ENCODE measurements around the gene CYB561. TPM values are rescaled to one million over a fixed set of nuclear protein-coding genes. Genes with fewer than 3 reads are reported as not detected.

Gene CYB561
- total RNA-seq, 1 donor from 2014 or later, result 49.9 TPM

- no peak overlapping the region for H3K27ac ChIP-seq
- no peak for ATAC-seq
- no peaks in the 10 kb centered on the region for H3K9me3 ChIP-seq
- H3K4me1 ChIP-seq, result peaks cover 12% of the 10 kb centered on the region
- no peak for TF ChIP-seq CTCF (IDR thresholded peaks at IDR 0.05)
- no peak for DNase-seq
- H3K36me3 ChIP-seq, result peaks cover 4% of the 10 kb centered on the region
- intact Hi-C loops (cut with DNase I), result no loop called here
- no peaks in the 10 kb centered on the region for H3K27me3 ChIP-seq (ENCODE audit: low read depth)
- no peak overlapping the region for H3K4me3 ChIP-seq
Observed at GRCh38 chr17:63492940-63493339, 46.8 kb upstream of the CYB561 start.

- intact Hi-C loops (cut with DNase I), result no loop called here
- Histone ChIP-seq H3K4me1 (peaks cover 12% of the 10 kb centered on the region), H3K36me3 (peaks cover 4% of the 10 kb centered on the region), H3K27ac (no peak overlapping the region), H3K9me3 (no peaks in the 10 kb centered on the region), H3K4me3 (no peak overlapping the region), H3K27me3 (ENCODE audit: low read depth) (no peaks in the 10 kb centered on the region)
- no peak for ATAC-seq
- no peak for DNase-seq
- TF ChIP-seq CTCF (IDR thresholded peaks at IDR 0.05), result no peak
Observed at GRCh38 chr17:63491977-63492618, 46.0 kb upstream of the CYB561 start.

- peaks cover 4% of the 10 kb centered on the region for H3K36me3 ChIP-seq
- intact Hi-C loops (cut with DNase I), result no loop called here
- no peaks in the 10 kb centered on the region for H3K9me3 ChIP-seq
- DNase-seq, result no peak
- H3K4me1 ChIP-seq, result peaks cover 9% of the 10 kb centered on the region
- no peak for ATAC-seq
- H3K4me3 ChIP-seq, result no peak overlapping the region
- no peaks in the 10 kb centered on the region for H3K27me3 ChIP-seq (ENCODE audit: low read depth)
- H3K27ac ChIP-seq, result no peak overlapping the region
- no peak for TF ChIP-seq CTCF (IDR thresholded peaks at IDR 0.05)
Observed at GRCh38 chr17:63491413-63491812, 45.3 kb upstream of the CYB561 start.

GRCh38 chr17:63490858-63491400 is 44.8 kb upstream of the CYB561 start:
- Histone ChIP-seq H3K36me3 (peaks cover 4% of the 10 kb centered on the region), H3K27ac (no peak overlapping the region), H3K9me3 (no peaks in the 10 kb centered on the region), H3K4me1 (peaks cover 4% of the 10 kb centered on the region), H3K4me3 (no peak overlapping the region), H3K27me3 (ENCODE audit: low read depth) (no peaks in the 10 kb centered on the region)
- intact Hi-C loops (cut with DNase I), result no loop called here
- DNase-seq (no peak), ATAC-seq (no peak)
- no peak for TF ChIP-seq CTCF (IDR thresholded peaks at IDR 0.05)

GRCh38 chr17:63490329-63490728 is 44.2 kb upstream of the CYB561 start:
- no peaks in the 10 kb centered on the region for H3K9me3 ChIP-seq
- H3K27me3 ChIP-seq (ENCODE audit: low read depth), result no peaks in the 10 kb centered on the region
- DNase-seq (no peak), ATAC-seq (no peak)
- peaks cover 4% of the 10 kb centered on the region for H3K36me3 ChIP-seq
- H3K27ac ChIP-seq, result no peak overlapping the region
- intact Hi-C loops (cut with DNase I), result no loop called here
- H3K4me3 ChIP-seq, result no peak overlapping the region
- TF ChIP-seq CTCF (IDR thresholded peaks at IDR 0.05), result no peak
- no peaks in the 10 kb centered on the region for H3K4me1 ChIP-seq

Data from lower lobe of right lung (tissue), 2 donors.